Motor neuron (in vitro differentiated cells): ENCODE results near the gene JAG2. TPM values are rescaled to one million over a fixed set of nuclear protein-coding genes. Genes with fewer than 3 reads are reported as not detected.

ENCODE experiments used
- ATAC-seq, 8 experiments: fragments of 200-7000 bp; cut with Tn5 transposase; replicated peaks in 6 of 8; 2 replicates each; pipeline ENCODE4 v1.8.0; 2021; ENCODE audit warnings: mild to moderate bottlenecking in 8 of 8, moderate library complexity in 8 of 8
- H3K27ac ChIP-seq, 2 donors: fragments of 250-450 bp; sonication (Bioruptor Pico); 2 replicates each; pipeline ENCODE4 v1.9.0; 2021; ENCODE audit warnings: antibody characterized with exemption in 2 of 2, mild to moderate bottlenecking in 2 of 2, moderate library complexity in 1 of 2
- H3K4me1 ChIP-seq, 2 donors: fragments of 250-450 bp; sonication (Bioruptor Pico); replicated peaks in 1 of 2; 2 replicates each; pipeline ENCODE4 v1.6.1; 2021; ENCODE audit warnings: antibody characterized with exemption in 2 of 2, mild to moderate bottlenecking in 2 of 2, moderate library complexity in 1 of 2
- H3K4me3 ChIP-seq, 5 donors: fragments of 250-450 bp; sonication (Bioruptor Pico); 2 replicates each; pipeline ENCODE4 v1.9.0; 2021; ENCODE audit warnings: antibody characterized with exemption in 5 of 5, mild to moderate bottlenecking in 5 of 5, moderate library complexity in 4 of 5
- WGBS, 10 experiments: fragments of 450-650 bp; shearing (Covaris generic); methylation state at CpG; one replicate each; pipeline ENCODE4 v1.0.0; 2022; 5-methylcytosine and 5-hydroxymethylcytosine counted together
- in situ Hi-C, 9 experiments: fragments of 400-800 bp; cut with MboI; loops; one replicate each; pipeline ENCODE4 v1.15.0; 2021; ENCODE audit warnings: low sequenced_read_pairs in 9 of 9, low pct_unique_long_range_greater_than_20kb in 2 of 9; ENCODE audit not compliant: unreplicated experiment in 9 of 9
- total RNA-seq, 8 experiments: library from RNA; unstranded; fragments of 300-600 nt; gene quantifications; 2 replicates each; pipeline versions ENCODE4 v1.2.3 to v1.2.4, GENCODE V29; 2022

JAG2 gene
- total RNA-seq, 8 experiments from 2014 or later: 2.9 to 11.4 (median 5.2) TPM

DNA sequence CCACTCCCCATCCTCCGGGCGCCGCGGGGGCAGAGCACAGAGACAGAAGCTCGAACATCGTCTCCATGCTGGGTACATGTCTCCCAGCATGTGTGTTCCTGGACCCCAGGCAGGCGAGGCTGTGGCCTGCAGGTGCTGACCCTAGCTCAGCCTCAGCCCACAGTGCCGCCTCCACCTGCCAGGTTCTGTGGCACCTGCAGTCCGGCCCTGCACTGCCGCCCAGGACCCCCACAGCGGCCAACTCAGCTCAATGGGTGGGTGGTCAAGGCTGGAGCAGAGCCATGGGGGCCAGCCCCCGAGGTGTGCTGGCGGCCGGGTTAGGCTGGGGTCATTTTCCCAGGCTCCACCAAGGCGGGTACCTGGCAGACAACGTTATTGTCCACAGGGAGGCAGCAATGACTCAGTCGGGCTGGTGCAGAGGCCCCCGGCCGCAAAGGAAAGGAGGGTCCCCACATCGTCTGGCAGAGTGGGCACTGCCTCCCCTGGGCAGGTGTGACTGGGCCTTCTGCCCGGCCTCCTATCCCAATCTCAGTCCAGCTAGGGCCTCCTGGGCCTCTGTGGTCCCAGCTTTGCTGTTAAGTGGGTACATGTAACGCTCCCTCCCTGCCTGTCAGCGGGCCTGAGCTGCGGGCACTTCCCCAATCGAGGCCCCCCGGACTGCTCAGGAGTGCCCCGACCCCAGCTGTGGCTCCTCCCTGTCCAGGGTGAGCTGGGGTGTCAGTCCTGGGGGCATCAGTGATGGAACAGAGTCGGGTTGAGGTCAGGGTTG, 32.8 kb upstream of the JAG2 start:
- no peak overlapping the region for H3K27ac ChIP-seq
- in situ Hi-C loops: loop anchor here in 1 of 9 experiments (25.0 kb wide), 1 partner anchor 161 kb away; no protein-coding TSS in a partner anchor
- peaks cover 40 to 53% of the 10 kb centered on the region in 2 donors for H3K4me1 ChIP-seq
- H3K4me3 ChIP-seq: no peak overlapping the region
- ATAC-seq: no peak
- 73 to 100% (median 73%) methylated on average over 2 to 3 of the region's 28 CpGs; no CpG with 5 or more reads in 7 of the 10 experiments for WGBS, 10 experiments

DNA sequence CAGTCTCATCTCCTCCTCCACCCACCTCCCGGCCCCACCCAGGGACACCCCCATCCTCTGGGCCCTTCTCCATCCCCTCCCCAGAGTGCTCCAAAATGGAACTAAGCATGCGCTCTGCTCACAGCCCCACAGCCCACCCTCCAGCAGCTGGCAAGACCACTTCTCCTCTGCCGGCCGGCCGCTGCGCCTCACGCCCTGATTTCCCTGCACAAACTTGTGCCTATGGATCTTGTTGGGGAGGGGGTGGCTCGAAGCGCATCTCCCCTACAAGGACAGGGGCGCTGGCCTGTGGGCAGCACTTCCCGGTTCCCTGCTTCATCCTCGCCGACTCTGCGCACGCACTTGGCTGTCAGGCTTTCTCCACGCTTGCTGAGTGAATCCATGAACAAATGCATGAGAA, 32.1 kb upstream of the JAG2 start:
- Histone ChIP-seq H3K4me3 (no peak overlapping the region), H3K4me1 (peaks cover 47 to 57% of the 10 kb centered on the region in 2 donors), H3K27ac (no peak overlapping the region)
- ATAC-seq: no peak
- in situ Hi-C loops: loop anchor here in 1 of 9 experiments (25.0 kb wide), 1 partner anchor 162 kb away; no protein-coding TSS in a partner anchor
- WGBS, 10 experiments: 80 to 82% methylated on average over 3 to 6 of the region's 16 CpGs; no CpG with 5 or more reads in 8 of the 10 experiments

GRCh38 chr14:105200074-105200473, 31.5 kb upstream of the JAG2 start:
- in situ Hi-C loops: loop anchor here in 1 of 9 experiments (25.0 kb wide), 1 partner anchor 162 kb away; no protein-coding TSS in a partner anchor
- Histone ChIP-seq H3K4me3 (no peak overlapping the region), H3K4me1 (peaks cover 51 to 57% of the 10 kb centered on the region in 2 donors), H3K27ac (no peak overlapping the region)
- 60 to 96% methylated on average over 1 to 3 of the region's 10 CpGs; no CpG with 5 or more reads in 8 of the 10 experiments for WGBS, 10 experiments
- ATAC-seq: no peak

GRCh38 chr14:105199093-105199492, 30.5 kb upstream of the JAG2 start:
- Histone ChIP-seq H3K27ac (no peak overlapping the region), H3K4me3 (no peak overlapping the region), H3K4me1 (peaks cover 51 to 66% of the 10 kb centered on the region in 2 donors)
- in situ Hi-C loops: loop anchor here in 1 of 9 experiments (25.0 kb wide), 1 partner anchor 112 kb away; no protein-coding TSS in a partner anchor
- 79 to 83% methylated on average over 3 to 4 of the region's 18 CpGs; no CpG with 5 or more reads in 8 of the 10 experiments for WGBS, 10 experiments
- no peak for ATAC-seq

GRCh38 chr14:105198588-105198987, 30.0 kb upstream of the JAG2 start:
- H3K4me1 ChIP-seq: peaks cover 50 to 68% of the 10 kb centered on the region in 2 donors
- no peak for ATAC-seq
- H3K27ac ChIP-seq: no peak overlapping the region
- no peak overlapping the region for H3K4me3 ChIP-seq
- in situ Hi-C loops: loop anchor here in 1 of 9 experiments (25.0 kb wide), 1 partner anchor 111 kb away; no protein-coding TSS in a partner anchor
- 80 to 100% methylated on average over 1 of the region's 4 CpGs; no CpG with 5 or more reads in 8 of the 10 experiments for WGBS, 10 experiments

- H3K27ac ChIP-seq: peak overlapping the region in 1 of 2 donors; percentile 72
- no peak overlapping the region for H3K4me3 ChIP-seq
- ATAC-seq: peak; percentile 17 to 87 (median 39)
- peaks cover 49 to 72% of the 10 kb centered on the region in 2 donors for H3K4me1 ChIP-seq
- WGBS, 10 experiments: 80% methylated on average over 1 of the region's 15 CpGs; no CpG with 5 or more reads in 9 of the 10 experiments
- in situ Hi-C loops: loop anchor here in 1 of 9 experiments (25.0 kb wide), 1 partner anchor 110 kb away; no protein-coding TSS in a partner anchor
Observed at GRCh38 chr14:105197211-105197641, 28.6 kb upstream of the JAG2 start.

DNA sequence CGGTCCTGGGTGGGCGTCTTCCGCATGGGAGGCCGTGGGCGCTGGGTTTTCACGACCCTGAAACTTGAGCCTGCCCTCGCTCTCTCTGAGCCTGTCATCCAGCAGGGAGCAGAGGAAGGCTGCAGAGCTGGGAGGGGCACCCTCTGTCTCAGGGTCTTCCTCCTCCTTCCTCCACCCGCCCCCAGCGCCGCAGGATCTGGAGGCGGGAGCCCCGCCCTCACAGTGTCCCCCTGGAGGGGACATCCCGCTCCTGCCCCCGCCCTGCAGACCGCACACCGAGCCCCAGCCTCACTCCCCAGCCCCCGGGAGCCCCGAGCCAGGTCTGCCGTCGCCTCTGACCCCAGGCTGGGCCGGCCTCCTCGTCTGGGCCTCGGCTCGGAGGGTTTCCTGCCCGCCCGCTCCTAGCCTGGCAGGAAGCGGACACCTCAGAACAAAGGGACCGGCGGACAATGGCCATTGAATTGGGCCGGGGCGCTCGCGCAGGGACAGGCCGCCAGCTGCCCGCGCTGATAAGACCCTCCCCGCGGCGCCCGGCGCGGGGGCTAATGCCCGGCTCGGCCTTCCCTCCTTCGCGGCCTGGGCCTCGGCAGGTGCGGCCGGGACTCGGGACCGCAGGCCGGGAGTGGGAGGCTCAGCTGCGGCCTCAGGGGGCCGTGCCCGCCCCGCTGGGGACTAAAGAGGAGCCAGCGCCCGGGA, 27.8 kb upstream of the JAG2 start:
- H3K27ac ChIP-seq: peak overlapping the region; percentile 12 to 72
- WGBS, 10 experiments: 0 to 16% methylated on average over 5 to 12 of the region's 58 CpGs; no CpG with 5 or more reads in 8 of the 10 experiments
- ATAC-seq: peak; percentile 2 to 64 (median 56)
- peaks cover 41 to 64% of the 10 kb centered on the region in 2 donors for H3K4me1 ChIP-seq
- in situ Hi-C loops: loop anchor here in 1 of 9 experiments (25.0 kb wide), 1 partner anchor 109 kb away; no protein-coding TSS in a partner anchor
- H3K4me3 ChIP-seq: no peak overlapping the region

GRCh38 chr14:105195522-105196264, 27.1 kb upstream of the JAG2 start:
- H3K27ac ChIP-seq: peak overlapping the region in 1 of 2 donors; percentile 72
- peak in 4 of 8 experiments; percentile 1 to 16 (median 7) for ATAC-seq
- in situ Hi-C loops: loop anchor here in 1 of 9 experiments (25.0 kb wide), 1 partner anchor 108 kb away; no protein-coding TSS in a partner anchor
- H3K4me1 ChIP-seq: peaks cover 34 to 66% of the 10 kb centered on the region in 2 donors
- H3K4me3 ChIP-seq: no peak overlapping the region
- WGBS, 10 experiments: 24 to 34% (median 30%) methylated on average over 2 to 10 of the region's 25 CpGs; no CpG with 5 or more reads in 7 of the 10 experiments

GRCh38 chr14:105195051-105195450, 26.5 kb upstream of the JAG2 start:
- no peak for ATAC-seq
- no peak overlapping the region for H3K27ac ChIP-seq
- in situ Hi-C loops: loop anchor here in 1 of 9 experiments (25.0 kb wide), 1 partner anchor 108 kb away; no protein-coding TSS in a partner anchor
- no peak overlapping the region for H3K4me3 ChIP-seq
- no CpG with 5 or more reads among the region's 10 CpGs for WGBS, 10 experiments
- peaks cover 29 to 65% of the 10 kb centered on the region in 2 donors for H3K4me1 ChIP-seq

- peak in 2 of 8 experiments; percentile 4 to 29 for ATAC-seq
- H3K27ac ChIP-seq: peak overlapping the region in 1 of 2 donors; percentile 69
- peaks cover 29 to 63% of the 10 kb centered on the region in 2 donors for H3K4me1 ChIP-seq
- no peak overlapping the region for H3K4me3 ChIP-seq
- in situ Hi-C loops: loop anchor here in 1 of 9 experiments (25.0 kb wide), 1 partner anchor 107 kb away; no protein-coding TSS in a partner anchor
- 22 to 100% (median 67%) methylated on average over 1 to 8 of the region's 17 CpGs; no CpG with 5 or more reads in 7 of the 10 experiments for WGBS, 10 experiments
Observed at GRCh38 chr14:105193916-105194782, 25.6 kb upstream of the JAG2 start.
